GM23338 (cell line): ENCODE results near the gene KCNAB3. TPM values are rescaled to one million over a fixed set of nuclear protein-coding genes. Genes with fewer than 3 reads are reported as not detected.

Source experiments
- ATAC-seq: fragments of 200-7000 bp; cut with Tn5 transposase; 3 replicates; pipeline ENCODE4 v1.9.1; 2020
- DNase-seq: peaks from one replicate; pipeline ENCODE4 v3.0.0-alpha.2; 2015; ENCODE audit warnings: low spot score
- H2AFZ ChIP-seq: fragments of 200-600 bp; sonication (generic); 2 replicates; pipeline ENCODE4 v1.8.0; 2016; ENCODE audit warnings: antibody characterized with exemption, mild to moderate bottlenecking, moderate library complexity
- H3F3A ChIP-seq: fragments of 200-600 bp; sonication (generic); replicated peaks from 2 replicates; pipeline ENCODE4 v1.8.0; 2017; ENCODE audit warnings: antibody characterized with exemption, mixed run types, low read depth
- H3K27ac ChIP-seq: fragments of 200-600 bp; sonication (generic); 2 replicates; pipeline ENCODE4 v1.6.1; 2016; ENCODE audit warnings: low read depth
- H3K27me3 ChIP-seq: fragments of 200-600 bp; sonication (generic); 2 replicates; pipeline ENCODE4 v1.8.0; 2016; ENCODE audit warnings: mild to moderate bottlenecking, mixed run types, moderate library complexity; ENCODE audit not compliant: insufficient read depth
- H3K36me3 ChIP-seq: fragments of 200-600 bp; sonication (generic); 2 replicates; pipeline ENCODE4 v1.8.0; 2016; ENCODE audit warnings: mild to moderate bottlenecking; ENCODE audit not compliant: insufficient read depth
- H3K4me1 ChIP-seq: fragments of 200-600 bp; sonication (generic); 2 replicates; pipeline ENCODE4 v1.8.0; 2016; ENCODE audit warnings: mild to moderate bottlenecking, moderate library complexity; ENCODE audit not compliant: insufficient read depth
- H3K4me2 ChIP-seq: fragments of 200-600 bp; sonication (generic); 2 replicates; pipeline ENCODE4 v1.7.1; 2017; ENCODE audit warnings: mixed run types
- H3K4me3 ChIP-seq: fragments of 200-600 bp; sonication (generic); 2 replicates; pipeline ENCODE4 v1.6.1; 2016; ENCODE audit warnings: mixed run types
- H3K79me2 ChIP-seq: fragments of 200-600 bp; sonication (generic); replicated peaks from 2 replicates; pipeline ENCODE4 v1.8.0; 2017; ENCODE audit warnings: mild to moderate bottlenecking; ENCODE audit not compliant: insufficient read depth
- H3K9me2 ChIP-seq: fragments of 200-600 bp; sonication (generic); 2 replicates; pipeline ENCODE4 v1.8.0; 2017; ENCODE audit not compliant: insufficient read depth
- H4K20me1 ChIP-seq: fragments of 200-600 bp; sonication (generic); replicated peaks from 2 replicates; pipeline ENCODE4 v1.8.0; 2017; ENCODE audit warnings: mild to moderate bottlenecking; ENCODE audit not compliant: insufficient read depth
- H3K27ac Mint-ChIP-seq: 2 replicates; pipeline ENCODE4 v1.8.0; 2020; ENCODE audit warnings: inconsistent platforms, mild to moderate bottlenecking, moderate library complexity, mixed read lengths
- H3K27me3 Mint-ChIP-seq: 3 replicates; pipeline ENCODE4 v1.8.0; 2022; ENCODE audit warnings: low read depth, mild to moderate bottlenecking, moderate library complexity, mixed read lengths, inconsistent platforms; ENCODE audit not compliant: insufficient read depth, poor library complexity
- H3K36me3 Mint-ChIP-seq: 3 replicates; pipeline ENCODE4 v1.8.0; 2021; ENCODE audit warnings: low read depth, mild to moderate bottlenecking, inconsistent platforms, moderate library complexity, mixed read lengths
- H3K4me1 Mint-ChIP-seq: 3 replicates; pipeline ENCODE4 v1.8.0; 2020; ENCODE audit warnings: mild to moderate bottlenecking, inconsistent platforms, mixed read lengths
- H3K4me3 Mint-ChIP-seq: 3 replicates; pipeline ENCODE4 v1.8.0; 2021; ENCODE audit warnings: moderate library complexity, mild to moderate bottlenecking, inconsistent platforms, mixed read lengths
- H3K9me3 Mint-ChIP-seq: 3 replicates; pipeline ENCODE4 v1.8.0; 2020; ENCODE audit warnings: moderate library complexity, mild to moderate bottlenecking, inconsistent platforms, mixed read lengths
- CREB1 ChIP-seq: fragments of 250-450 bp; sonication (Bioruptor Pico); IDR thresholded peaks from 2 replicates; pipeline ENCODE4 v1.5.0; 2020; ENCODE audit warnings: low read depth, mild to moderate bottlenecking, moderate library complexity
- CTCF ChIP-seq, 2 experiments: fragments of 200-600 bp in 1 of 2; sonication (generic) in 1 of 2; conservative IDR thresholded peaks; 2 replicates each; pipeline versions ENCODE4 v1.5.1 to v1.6.1; 2016 to 2017; ENCODE audit warnings: antibody characterized with exemption in 2 of 2, low read depth in 2 of 2, mild to moderate bottlenecking in 2 of 2, moderate library complexity in 1 of 2
- EZH2 ChIP-seq: fragments of 200-600 bp; sonication (generic); IDR thresholded peaks from one replicate; pipeline ENCODE4 v1.8.0; 2017; ENCODE audit warnings: antibody characterized with exemption, mild to moderate bottlenecking, low read depth; ENCODE audit not compliant: unreplicated experiment
- EZH2phosphoT487 ChIP-seq: fragments of 200-600 bp; sonication (generic); IDR thresholded peaks from one replicate; pipeline ENCODE4 v1.8.1; 2018; ENCODE audit warnings: antibody characterized with exemption; ENCODE audit not compliant: unreplicated experiment
- JUNB ChIP-seq: IDR thresholded peaks from one replicate; pipeline ENCODE4 v1.6.1; 2016; ENCODE audit warnings: antibody characterized with exemption; ENCODE audit not compliant: unreplicated experiment
- NANOG ChIP-seq: IDR thresholded peaks from 2 replicates; pipeline ENCODE4 v1.6.1; 2016; ENCODE audit warnings: antibody characterized with exemption, borderline replicate concordance
- POLR2AphosphoS5 ChIP-seq: IDR thresholded peaks from 2 replicates; pipeline ENCODE4 v1.6.1; 2016; ENCODE audit warnings: antibody characterized with exemption, low read depth
- REST ChIP-seq: IDR thresholded peaks from one replicate; pipeline ENCODE4 v1.6.1; 2018; ENCODE audit warnings: antibody characterized with exemption; ENCODE audit not compliant: unreplicated experiment
- ZNF331 ChIP-seq: fragments of 250-450 bp; sonication (Bioruptor Pico); IDR thresholded peaks from 2 replicates; pipeline ENCODE4 v1.5.0; 2020; ENCODE audit warnings: low read depth, mild to moderate bottlenecking, moderate library complexity
- ZNF462 ChIP-seq: fragments of 250-450 bp; sonication (Bioruptor Pico); IDR thresholded peaks from 2 replicates; pipeline ENCODE4 v1.5.0; 2020; ENCODE audit warnings: mild to moderate bottlenecking, moderate library complexity
- polyA plus RNA-seq: library from polyadenylated mRNA; unstranded; fragments of >200 nt; fragmentation: Nextera tagmentation; extraction: Ambion mirVana; gene quantifications from 2 replicates; pipeline ENCODE4 v1.2.1, GENCODE V29; 2016
- total RNA-seq: library from RNA; depleted of rRNA; stranded (reverse); fragments of >200 nt; shearing (Covaris generic); gene quantifications from 2 replicates; pipeline ENCODE4 v1.2.3, GENCODE V29; 2014

KCNAB3 gene
- total and polyA plus RNA-seq, 2 experiments from 2014 or later: 0.45 to 1.0 TPM

GRCh38 chr17:7940743-7941142 is 11.1 kb upstream of the KCNAB3 start:
- Histone ChIP-seq H3K27me3 (no peaks in the 10 kb centered on the region), H3K4me1 (no peaks in the 10 kb centered on the region), H4K20me1 (no peaks in the 10 kb centered on the region; the same call in none of the 2 replicates), H3K9me2 (no peaks in the 10 kb centered on the region), H3K4me2 (no peak overlapping the region), H2AFZ (no peak overlapping the region), H3K36me3 (peaks cover 3% of the 10 kb centered on the region; the same call in 1 of the 2 replicates), H3K27ac (no peak overlapping the region), H3K4me3 (no peak overlapping the region), H3K79me2 (no peaks in the 10 kb centered on the region), H3F3A (no peaks in the 10 kb centered on the region)
- ATAC-seq (no peak), DNase-seq (no peak)
- TF ChIP-seq CREB1 (no peak), EZH2 (no peak), REST (no peak), JUNB (no peak), NANOG (no peak)
- peaks cover 62% of the 10 kb centered on the region for H3K36me3 Mint-ChIP-seq
- no peak overlapping the region for H3K27ac Mint-ChIP-seq
- no peak overlapping the region for H3K4me3 Mint-ChIP-seq
- no peaks in the 10 kb centered on the region for H3K4me1 Mint-ChIP-seq
- peaks cover 4% of the 10 kb centered on the region for H3K27me3 Mint-ChIP-seq
- H3K9me3 Mint-ChIP-seq: no peaks in the 10 kb centered on the region

- H3K36me3 Mint-ChIP-seq: peaks cover 57% of the 10 kb centered on the region
- H3K27me3 ChIP-seq: no peaks in the 10 kb centered on the region
- TF ChIP-seq ZNF331 (CRISPR knock-in tag): no peak
- TF ChIP-seq POLR2AphosphoS5: no peak
- no peak for TF ChIP-seq ZNF462 (CRISPR knock-in tag)
- no peak for TF ChIP-seq CTCF (conservative IDR thresholded peaks at IDR 0.05; ENCODE audit: low read depth in 2 of 2)
- no peak for TF ChIP-seq JUNB
- TF ChIP-seq EZH2phosphoT487: no peak
- no peak for TF ChIP-seq NANOG
Observed at GRCh38 chr17:7940034-7940433, 10.4 kb upstream of the KCNAB3 start.

More at GRCh38 chr17:7940034-7940433, 10.4 kb upstream of the KCNAB3 start:
- Histone ChIP-seq H3K79me2 (no peaks in the 10 kb centered on the region), H4K20me1 (no peaks in the 10 kb centered on the region; the same call in none of the 2 replicates), H3K4me2 (no peak overlapping the region), H3F3A (no peaks in the 10 kb centered on the region), H3K4me1 (no peaks in the 10 kb centered on the region), H3K4me3 (no peak overlapping the region), H3K36me3 (peaks cover 3% of the 10 kb centered on the region; the same call in 1 of the 2 replicates), H3K9me2 (no peaks in the 10 kb centered on the region), H3K27ac (no peak overlapping the region), H2AFZ (no peak overlapping the region)
- Mint-ChIP-seq H3K27me3 (peaks cover 2% of the 10 kb centered on the region), H3K9me3 (no peaks in the 10 kb centered on the region), H3K4me1 (no peaks in the 10 kb centered on the region), H3K27ac (no peak overlapping the region), H3K4me3 (no peak overlapping the region)
- DNase-seq (no peak), ATAC-seq (no peak)
